ENCODE data around the gene MYO6. TPM values are rescaled to one million over a fixed set of nuclear protein-coding genes. Genes with fewer than 3 reads are reported as not detected.

Gene MYO6
- polyA plus RNA-seq, 1 donor (not counting 4 experiments of a cell fraction or from before 2014, with no cell fraction given): 24.5 TPM

- Histone ChIP-seq H3K36me3 (ENCODE audit: control insufficient read depth in 2 of 2, extremely low read depth in 1 of 2, insufficient read depth in 2 of 2, low read length in 2 of 2) (no peaks in the 10 kb centered on the region), H3K4me1 (ENCODE audit: control insufficient read depth, extremely low read depth, insufficient read depth, low read length) (no peaks in the 10 kb centered on the region), H3K9me1 (ENCODE audit: control insufficient read depth, extremely low read depth, insufficient read depth, low read length) (no peaks in the 10 kb centered on the region), H3K4me2 (ENCODE audit: control insufficient read depth, extremely low read depth, insufficient read depth, low read depth, low read length) (no peak overlapping the region), H3K9me3 (ENCODE audit: control insufficient read depth, low read depth, low read length) (no peaks in the 10 kb centered on the region), H3K27ac (ENCODE audit: control insufficient read depth, insufficient read depth, low read length) (no peak overlapping the region), H2AFZ (ENCODE audit: control insufficient read depth, low read length) (no peak overlapping the region), H3K79me2 (ENCODE audit: control insufficient read depth, insufficient read depth, low read length) (no peaks in the 10 kb centered on the region), H3K27me3 (ENCODE audit: control insufficient read depth, extremely low read depth, insufficient read depth, low read length) (no peaks in the 10 kb centered on the region), H4K20me1 (ENCODE audit: control insufficient read depth, extremely low read depth, insufficient read depth, low read length) (no peaks in the 10 kb centered on the region), H3K4me3 (ENCODE audit: control insufficient read depth in 2 of 3, extremely low read depth in 1 of 3, insufficient read depth in 2 of 3, low read depth in 1 of 3, low read length in 3 of 3) (no peak overlapping the region), H3K9ac (ENCODE audit: control insufficient read depth, extremely low read depth, insufficient read depth, low read length) (no peak overlapping the region)
- TF ChIP-seq EZH2 (IDR thresholded peaks at IDR 0.05; ENCODE audit: low read length) (no peak), CTCF (optimal IDR thresholded peaks at IDR 0.05 in 1 of 3, IDR thresholded peaks at IDR 0.05 in 1 of 3, conservative IDR thresholded peaks at IDR 0.05 in 1 of 3; ENCODE audit: extremely low read depth in 1 of 3, insufficient read depth in 2 of 3, low read length in 3 of 3) (peak in 2 of 3 experiments; percentile 47 to 59)
- FAIRE-seq (peak; percentile 78), DNase-seq (ENCODE audit: low read depth, low spot score) (peak; percentile 41)
- dilution Hi-C loops (cut with MboI; ENCODE audit: extremely low pct_ligation_motif_present, low sequenced_read_pairs): no loop called here
Measured at GRCh38 chr6:75893058-75893775, 144.2 kb downstream of the MYO6 start.

GRCh38 chr6:75893776-75894152, 144.7 kb downstream of the MYO6 start:
- DNase-seq (ENCODE audit: low read depth, low spot score) (no peak), FAIRE-seq (no peak)
- Histone ChIP-seq H3K79me2 (ENCODE audit: control insufficient read depth, insufficient read depth, low read length) (no peaks in the 10 kb centered on the region), H3K36me3 (ENCODE audit: control insufficient read depth in 2 of 2, extremely low read depth in 1 of 2, insufficient read depth in 2 of 2, low read length in 2 of 2) (no peaks in the 10 kb centered on the region), H3K9me1 (ENCODE audit: control insufficient read depth, extremely low read depth, insufficient read depth, low read length) (no peaks in the 10 kb centered on the region), H3K4me3 (ENCODE audit: control insufficient read depth in 2 of 3, extremely low read depth in 1 of 3, insufficient read depth in 2 of 3, low read depth in 1 of 3, low read length in 3 of 3) (no peak overlapping the region), H3K9me3 (ENCODE audit: control insufficient read depth, low read depth, low read length) (no peaks in the 10 kb centered on the region), H3K9ac (ENCODE audit: control insufficient read depth, extremely low read depth, insufficient read depth, low read length) (no peak overlapping the region), H3K27ac (ENCODE audit: control insufficient read depth, insufficient read depth, low read length) (no peak overlapping the region), H3K27me3 (ENCODE audit: control insufficient read depth, extremely low read depth, insufficient read depth, low read length) (no peaks in the 10 kb centered on the region), H4K20me1 (ENCODE audit: control insufficient read depth, extremely low read depth, insufficient read depth, low read length) (no peaks in the 10 kb centered on the region), H3K4me2 (ENCODE audit: control insufficient read depth, extremely low read depth, insufficient read depth, low read depth, low read length) (no peak overlapping the region), H3K4me1 (ENCODE audit: control insufficient read depth, extremely low read depth, insufficient read depth, low read length) (no peaks in the 10 kb centered on the region), H2AFZ (ENCODE audit: control insufficient read depth, low read length) (no peak overlapping the region)
- TF ChIP-seq CTCF (optimal IDR thresholded peaks at IDR 0.05 in 1 of 3, IDR thresholded peaks at IDR 0.05 in 1 of 3, conservative IDR thresholded peaks at IDR 0.05 in 1 of 3; ENCODE audit: extremely low read depth in 1 of 3, insufficient read depth in 2 of 3, low read length in 3 of 3) (no peak), EZH2 (IDR thresholded peaks at IDR 0.05; ENCODE audit: low read length) (no peak)
- dilution Hi-C loops (cut with MboI; ENCODE audit: extremely low pct_ligation_motif_present, low sequenced_read_pairs): no loop called here
